ENCODE results near the gene MT2A. TPM values are rescaled to one million over a fixed set of nuclear protein-coding genes. Genes with fewer than 3 reads are reported as not detected.

Gene MT2A
- total and polyA plus RNA-seq, 2 donors (not counting 1 experiment from before 2014, with no cell fraction given): 49.2 to 113 TPM

DNA sequence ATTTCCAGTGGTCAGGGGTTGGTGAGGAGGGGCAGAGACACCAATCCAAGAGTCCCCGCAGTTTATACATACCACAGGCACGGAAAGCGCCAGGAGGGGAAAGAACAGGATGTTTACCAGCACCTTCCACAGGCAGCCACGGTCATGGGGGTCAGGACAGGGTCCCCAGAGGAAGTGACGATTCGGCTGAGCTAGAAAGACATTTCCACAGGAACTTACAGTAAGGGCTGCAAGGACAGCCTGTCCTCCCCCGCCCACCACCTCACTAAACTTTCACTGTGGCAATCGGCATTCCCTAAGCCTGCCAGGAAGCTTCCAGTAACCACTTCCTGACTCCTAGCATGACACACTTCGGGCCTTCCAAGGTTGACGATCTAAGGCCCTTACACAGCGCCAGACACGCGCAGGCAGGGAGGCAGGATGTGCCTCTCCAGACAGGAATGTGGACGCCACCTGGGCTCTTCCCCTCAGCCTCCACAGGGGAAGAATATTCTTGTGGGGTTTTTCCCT is 1.2 kb upstream of the MT2A start:
- Histone ChIP-seq H3K9me3 (ENCODE audit: control insufficient read depth, insufficient read depth, low read depth, low read length) (no peaks in the 10 kb centered on the region), H2AFZ (ENCODE audit: low read length) (peak overlapping the region; percentile 33), H3K27me3 (ENCODE audit: control insufficient read depth, insufficient read depth, low read length) (no peaks in the 10 kb centered on the region), H3K79me2 (ENCODE audit: control insufficient read depth, insufficient read depth, low read length) (peaks cover 11% of the 10 kb centered on the region), H3K9ac (ENCODE audit: insufficient read depth, low read length) (peak overlapping the region; percentile 83), H3K4me2 (ENCODE audit: extremely low read depth, insufficient read depth, low read length) (peak overlapping the region; percentile 57), H3K36me3 (ENCODE audit: control insufficient read depth, insufficient read depth, low read length) (no peaks in the 10 kb centered on the region), H4K20me1 (ENCODE audit: control insufficient read depth, extremely low read depth, insufficient read depth, low read length) (no peaks in the 10 kb centered on the region), H3K4me1 (ENCODE audit: control insufficient read depth, extremely low read depth, insufficient read depth, low read length) (peaks cover 40% of the 10 kb centered on the region), H3K27ac (ENCODE audit: insufficient read depth, low read length) (peak overlapping the region; percentile 99), H3K4me3 (replicated peaks in 1 of 4; ENCODE audit: control extremely low read depth in 1 of 4, insufficient read depth in 1 of 4, low read depth in 3 of 4, low read length in 4 of 4) (peak overlapping the region; percentile 6 to 81 (median 20))
- TF ChIP-seq EZH2 (IDR thresholded peaks at IDR 0.05; ENCODE audit: low read length, missing control alignments) (no peak), CTCF (conservative IDR thresholded peaks at IDR 0.05 in 1 of 2, IDR thresholded peaks at IDR 0.05 in 1 of 2; ENCODE audit: low read depth in 1 of 2, low read length in 2 of 2) (no peak)
- peak; percentile 98 to 100 for DNase-seq (ENCODE audit: low read depth in 2 of 2)

- peaks cover 40% of the 10 kb centered on the region for H3K4me1 ChIP-seq (ENCODE audit: control insufficient read depth, extremely low read depth, insufficient read depth, low read length)
- H3K9ac ChIP-seq (ENCODE audit: insufficient read depth, low read length): peak overlapping the region; percentile 83
- H3K4me3 ChIP-seq (replicated peaks in 1 of 4; ENCODE audit: control extremely low read depth in 1 of 4, insufficient read depth in 1 of 4, low read depth in 3 of 4, low read length in 4 of 4): peak overlapping the region; percentile 28 to 81 (median 40)
These were observed 725 bp upstream of the MT2A start for GRCh38 chr16:56607675-56608042.

DNA sequence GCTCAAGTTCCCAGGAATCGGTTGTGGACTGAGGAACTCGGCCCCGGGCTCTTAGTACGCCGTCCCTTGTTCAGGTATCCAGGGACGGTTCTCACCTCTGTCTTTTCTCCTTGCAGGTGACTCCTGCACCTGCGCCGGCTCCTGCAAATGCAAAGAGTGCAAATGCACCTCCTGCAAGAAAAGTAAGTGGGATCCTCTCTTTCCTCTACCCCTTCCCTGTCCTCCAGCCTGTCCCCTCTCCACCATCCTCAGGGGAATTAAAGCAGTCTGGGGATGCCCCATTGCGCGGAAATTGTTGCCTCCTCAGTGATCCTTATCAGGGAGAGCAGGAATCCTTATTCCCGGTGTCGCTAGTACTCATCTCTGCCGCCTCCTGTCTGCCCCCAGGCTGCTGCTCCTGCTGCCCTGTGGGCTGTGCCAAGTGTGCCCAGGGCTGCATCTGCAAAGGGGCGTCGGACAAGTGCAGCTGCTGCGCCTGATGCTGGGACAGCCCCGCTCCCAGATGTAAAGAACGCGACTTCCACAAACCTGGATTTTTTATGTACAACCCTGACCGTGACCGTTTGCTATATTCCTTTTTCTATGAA is 585 bp downstream of the MT2A start:
- Histone ChIP-seq H3K79me2 (ENCODE audit: control insufficient read depth, insufficient read depth, low read length) (peaks cover 11% of the 10 kb centered on the region), H3K36me3 (ENCODE audit: control insufficient read depth, insufficient read depth, low read length) (no peaks in the 10 kb centered on the region), H2AFZ (ENCODE audit: low read length) (no peak overlapping the region), H3K9me3 (ENCODE audit: control insufficient read depth, insufficient read depth, low read depth, low read length) (no peaks in the 10 kb centered on the region), H3K4me3 (replicated peaks in 1 of 4; ENCODE audit: control extremely low read depth in 1 of 4, insufficient read depth in 1 of 4, low read depth in 3 of 4, low read length in 4 of 4) (peak overlapping the region; percentile 81 to 85 (median 84)), H3K4me2 (ENCODE audit: extremely low read depth, insufficient read depth, low read length) (peak overlapping the region; percentile 90), H3K27ac (ENCODE audit: insufficient read depth, low read length) (peak overlapping the region; percentile 99), H3K9ac (ENCODE audit: insufficient read depth, low read length) (peak overlapping the region; percentile 80), H4K20me1 (ENCODE audit: control insufficient read depth, extremely low read depth, insufficient read depth, low read length) (no peaks in the 10 kb centered on the region), H3K4me1 (ENCODE audit: control insufficient read depth, extremely low read depth, insufficient read depth, low read length) (peaks cover 42% of the 10 kb centered on the region), H3K27me3 (ENCODE audit: control insufficient read depth, insufficient read depth, low read length) (no peaks in the 10 kb centered on the region)
- no peak for DNase-seq (ENCODE audit: low read depth in 2 of 2)
- no peak for TF ChIP-seq EZH2 (IDR thresholded peaks at IDR 0.05; ENCODE audit: low read length, missing control alignments)
- no peak for TF ChIP-seq CTCF (conservative IDR thresholded peaks at IDR 0.05 in 1 of 2, IDR thresholded peaks at IDR 0.05 in 1 of 2; ENCODE audit: low read depth in 1 of 2, low read length in 2 of 2)

More at GRCh38 chr16:56607675-56608042, 725 bp upstream of the MT2A start:
- H4K20me1 ChIP-seq (ENCODE audit: control insufficient read depth, extremely low read depth, insufficient read depth, low read length): no peaks in the 10 kb centered on the region
- peaks cover 11% of the 10 kb centered on the region for H3K79me2 ChIP-seq (ENCODE audit: control insufficient read depth, insufficient read depth, low read length)
- no peaks in the 10 kb centered on the region for H3K9me3 ChIP-seq (ENCODE audit: control insufficient read depth, insufficient read depth, low read depth, low read length)
- TF ChIP-seq CTCF (conservative IDR thresholded peaks at IDR 0.05 in 1 of 2, IDR thresholded peaks at IDR 0.05 in 1 of 2; ENCODE audit: low read depth in 1 of 2, low read length in 2 of 2) (no peak), EZH2 (IDR thresholded peaks at IDR 0.05; ENCODE audit: low read length, missing control alignments) (no peak)
- peak overlapping the region; percentile 99 for H3K27ac ChIP-seq (ENCODE audit: insufficient read depth, low read length)
- DNase-seq (ENCODE audit: low read depth in 2 of 2): no peak
- no peaks in the 10 kb centered on the region for H3K27me3 ChIP-seq (ENCODE audit: control insufficient read depth, insufficient read depth, low read length)
- no peaks in the 10 kb centered on the region for H3K36me3 ChIP-seq (ENCODE audit: control insufficient read depth, insufficient read depth, low read length)
- H3K4me2 ChIP-seq (ENCODE audit: extremely low read depth, insufficient read depth, low read length): peak overlapping the region; percentile 93
- H2AFZ ChIP-seq (ENCODE audit: low read length): no peak overlapping the region
